CD4-positive, CD25-positive, alpha-beta regulatory T cell (primary cell): Measurements from ENCODE around the gene SIRT1. TPM values are rescaled to one million over a fixed set of nuclear protein-coding genes. Genes with fewer than 3 reads are reported as not detected.

Experiments
- ATAC-seq, 2 donors: fragments of 150-1000 bp; cut with Tn5 transposase; one replicate each; pipeline ENCODE4 v1.10.0; 2021; ENCODE audit warnings: low read depth in 2 of 2, moderate number of reproducible peaks in 2 of 2, moderate library complexity in 1 of 2
- DNase-seq, 3 donors: peaks; one replicate each; pipeline versions ENCODE4 v3.0.0 to v3.0.0-alpha.2; 2012 to 2022; ENCODE audit warnings: mixed read lengths in 1 of 3
- H3K27ac ChIP-seq: one replicate; pipeline ENCODE4 v1.7.0; 2013; ENCODE audit warnings: mild to moderate bottlenecking, low read length; ENCODE audit not compliant: insufficient read depth, poor library complexity, severe bottlenecking
- H3K27me3 ChIP-seq: one replicate; pipeline ENCODE4 v1.7.0; 2013; ENCODE audit warnings: low read length; ENCODE audit not compliant: control insufficient read depth, insufficient read depth
- H3K36me3 ChIP-seq: one replicate; pipeline ENCODE4 v1.7.0; 2013; ENCODE audit warnings: mild to moderate bottlenecking, low read length, moderate library complexity; ENCODE audit not compliant: control insufficient read depth, insufficient read depth
- H3K4me1 ChIP-seq: 2 replicates; pipeline ENCODE4 v1.7.0; 2013; ENCODE audit warnings: mild to moderate bottlenecking, low read length; ENCODE audit not compliant: insufficient read depth, control insufficient read depth, poor library complexity, severe bottlenecking
- H3K4me3 ChIP-seq: one replicate; pipeline ENCODE4 v1.7.0; 2013; ENCODE audit warnings: low read depth, mild to moderate bottlenecking, low read length, moderate library complexity
- H3K9me3 ChIP-seq, 2 experiments: 1 replicate in 1 of 2; 2 replicates in 1 of 2; pipeline ENCODE4 v1.7.0; 2013; ENCODE audit warnings: low read length in 2 of 2, mild to moderate bottlenecking in 1 of 2, moderate library complexity in 1 of 2; ENCODE audit not compliant: control insufficient read depth in 2 of 2
- H3K27ac Mint-ChIP-seq, 3 donors: one replicate each; pipeline ENCODE4 v1.8.0; 2020 to 2022; ENCODE audit warnings: mild to moderate bottlenecking in 3 of 3, mixed read lengths in 3 of 3, moderate library complexity in 2 of 3
- H3K27me3 Mint-ChIP-seq: one replicate; pipeline ENCODE4 v1.8.0; 2022; ENCODE audit warnings: mild to moderate bottlenecking, mixed read lengths
- H3K36me3 Mint-ChIP-seq: one replicate; pipeline ENCODE4 v1.8.0; 2020; ENCODE audit warnings: mixed read lengths
- H3K4me1 Mint-ChIP-seq, 4 donors: one replicate each; pipeline ENCODE4 v1.8.0; 2020 to 2022; ENCODE audit warnings: mixed read lengths in 4 of 4, mild to moderate bottlenecking in 1 of 4
- H3K4me3 Mint-ChIP-seq, 4 donors: one replicate each; pipeline ENCODE4 v1.8.0; 2020 to 2022; ENCODE audit warnings: mild to moderate bottlenecking in 4 of 4, mixed read lengths in 4 of 4, moderate library complexity in 3 of 4
- H3K9me3 Mint-ChIP-seq, 7 donors: one replicate each; pipeline ENCODE4 v1.8.0; 2020 to 2022; ENCODE audit warnings: mixed read lengths in 7 of 7, mild to moderate bottlenecking in 3 of 7, moderate library complexity in 2 of 7
- polyA plus RNA-seq, 4 donors: library from polyadenylated mRNA; unstranded; fragments of 300-500 nt; fragmentation: Illumina TruSeq; gene quantifications; one replicate each; pipeline ENCODE4 v1.2.3, GENCODE V29; 2021
- total RNA-seq: library from RNA; stranded (reverse); gene quantifications from one replicate; pipeline ENCODE4 v1.2.3, GENCODE V29; 2022

Gene SIRT1
- total and polyA plus RNA-seq, 5 donors from 2014 or later, result 13.5 to 59.2 (median 18.8) TPM

DNA sequence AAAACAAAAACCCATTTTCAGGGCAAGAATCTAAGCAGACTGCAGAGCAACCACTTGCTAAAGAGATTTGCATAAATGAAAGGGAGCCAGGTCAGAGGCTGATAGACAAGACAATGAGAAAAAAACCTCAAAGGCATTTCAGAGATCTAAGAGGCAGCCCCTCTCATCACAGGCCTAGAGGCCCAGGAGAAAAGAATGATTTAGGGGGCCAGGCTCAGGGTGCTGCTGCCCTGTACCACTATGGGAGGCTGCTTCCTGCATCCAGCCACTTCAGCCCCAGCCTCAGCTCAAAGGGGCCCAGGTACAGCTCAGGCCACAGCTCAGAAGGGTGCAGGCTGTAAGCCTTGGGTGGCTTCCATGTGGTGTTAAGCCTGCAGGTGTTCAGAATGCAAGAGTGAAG lies 42.7 kb upstream of the SIRT1 start:
- Mint-ChIP-seq H3K4me3 (no peak overlapping the region), H3K36me3 (no peaks in the 10 kb centered on the region), H3K27ac (no peak overlapping the region), H3K9me3 (peaks cover 0 to 10% (median 9%) of the 10 kb centered on the region in 7 donors), H3K27me3 (peaks cover 13% of the 10 kb centered on the region), H3K4me1 (peaks cover 0 to 5% (median under 1%) of the 10 kb centered on the region in 4 donors)
- no peak for DNase-seq
- Histone ChIP-seq H3K9me3 (peaks cover 0 to 5% of the 10 kb centered on the region in 2 experiments), H3K36me3 (no peaks in the 10 kb centered on the region), H3K4me3 (no peak overlapping the region), H3K27me3 (no peaks in the 10 kb centered on the region), H3K4me1 (no peaks in the 10 kb centered on the region), H3K27ac (no peak overlapping the region)
- no peak for ATAC-seq

DNA sequence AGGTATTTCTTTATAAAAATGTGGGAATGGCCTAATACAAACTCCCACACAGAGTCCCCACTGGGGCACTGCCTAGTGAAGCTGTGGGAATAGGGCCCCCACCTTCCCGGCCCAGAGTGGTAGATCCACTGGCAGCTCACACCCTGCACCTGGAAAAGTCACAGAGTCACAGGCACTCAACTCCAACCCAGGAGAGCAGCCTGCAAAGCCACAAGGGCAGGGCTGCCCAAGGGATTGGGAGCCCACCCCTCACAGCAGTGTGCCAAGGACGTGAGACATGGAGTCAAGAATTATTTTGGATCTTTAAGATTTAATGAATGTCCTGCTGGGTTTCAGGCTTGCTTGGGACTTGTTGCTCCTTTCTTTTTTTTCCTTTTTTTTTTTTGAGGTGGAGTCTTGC lies 41.2 kb upstream of the SIRT1 start:
- Mint-ChIP-seq H3K4me1 (peaks cover 0 to 5% (median 2%) of the 10 kb centered on the region in 4 donors), H3K36me3 (no peaks in the 10 kb centered on the region), H3K27me3 (peaks cover 8% of the 10 kb centered on the region), H3K27ac (no peak overlapping the region), H3K4me3 (no peak overlapping the region), H3K9me3 (peaks cover 0 to 10% (median 9%) of the 10 kb centered on the region in 7 donors)
- ATAC-seq, result no peak
- Histone ChIP-seq H3K4me1 (no peaks in the 10 kb centered on the region), H3K9me3 (peaks cover 0 to 5% of the 10 kb centered on the region in 2 experiments), H3K27ac (no peak overlapping the region), H3K27me3 (no peaks in the 10 kb centered on the region), H3K4me3 (no peak overlapping the region), H3K36me3 (no peaks in the 10 kb centered on the region)
- DNase-seq, result no peak

DNA sequence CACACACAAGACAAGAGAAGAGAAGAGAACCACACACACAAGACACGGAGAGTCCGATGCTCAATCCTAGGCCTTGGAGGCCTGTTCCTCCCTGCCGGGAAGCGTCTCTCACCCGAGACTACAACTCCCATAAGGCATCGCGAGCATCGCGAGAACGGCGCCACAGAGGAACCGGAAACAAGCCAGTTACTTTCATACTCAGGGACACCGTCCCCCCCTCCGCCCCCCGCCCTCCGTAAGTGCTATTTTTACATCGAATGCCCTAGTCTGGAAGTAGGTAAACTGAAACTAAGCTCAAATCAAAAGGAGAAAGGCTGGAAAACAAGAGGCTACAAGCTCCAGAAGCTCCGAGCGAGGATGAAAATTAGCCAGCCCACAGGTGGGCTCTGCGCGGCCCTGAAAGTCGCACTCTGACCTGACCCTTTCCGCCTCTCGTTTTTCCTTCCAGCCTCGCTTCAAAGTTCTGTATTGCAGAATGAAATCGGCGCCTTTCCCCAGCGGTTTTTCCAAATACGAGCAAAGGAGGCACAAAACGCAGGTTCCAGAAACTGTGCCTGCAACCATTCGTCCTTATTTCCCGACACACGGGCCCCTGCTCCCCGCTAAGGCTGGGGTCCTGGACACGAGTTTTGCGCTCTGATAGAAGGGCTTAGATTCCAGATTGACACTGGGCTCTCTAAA lies 35.0 kb upstream of the SIRT1 start:
- H3K27ac Mint-ChIP-seq, result peak overlapping the region; percentile 97 to 99 (median 98)
- H3K9me3 Mint-ChIP-seq, result peaks cover 0 to 2% (median 0%) of the 10 kb centered on the region in 7 donors
- H3K27ac ChIP-seq, result peak overlapping the region; percentile 84
- no peaks in the 10 kb centered on the region for H3K9me3 ChIP-seq
- peaks cover 7% of the 10 kb centered on the region for H3K4me1 ChIP-seq
- H3K4me1 Mint-ChIP-seq, result peaks cover 2 to 24% (median 11%) of the 10 kb centered on the region in 4 donors
- peak overlapping the region; percentile 90 to 98 (median 96) for H3K4me3 Mint-ChIP-seq
- no peaks in the 10 kb centered on the region for H3K27me3 Mint-ChIP-seq
- peak; percentile 97 to 98 for ATAC-seq
- peak overlapping the region; percentile 96 for H3K4me3 ChIP-seq
- DNase-seq, result peak; percentile 87 to 96 (median 89)
- no peaks in the 10 kb centered on the region for H3K27me3 ChIP-seq
- H3K36me3 Mint-ChIP-seq, result no peaks in the 10 kb centered on the region
- H3K36me3 ChIP-seq, result no peaks in the 10 kb centered on the region

DNA sequence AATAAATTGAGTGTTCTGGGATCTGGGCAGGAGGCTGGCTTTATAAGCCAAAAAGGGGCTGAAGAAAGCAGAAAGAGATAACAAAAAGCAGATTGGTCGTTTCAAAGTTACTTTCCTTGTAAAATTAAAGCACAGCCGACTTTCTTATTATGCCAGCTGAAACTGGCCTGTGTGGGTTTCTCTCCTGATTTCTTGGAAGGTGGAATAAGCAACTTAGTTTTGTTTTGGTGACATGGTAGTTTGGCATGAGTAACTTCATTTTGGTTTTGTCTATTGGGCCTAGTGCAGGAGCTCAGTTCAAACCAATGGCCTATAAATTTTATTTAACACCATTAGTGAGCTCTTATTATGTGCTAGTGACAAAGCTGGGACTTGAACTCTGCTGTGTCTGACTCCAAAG lies 33.3 kb upstream of the SIRT1 start:
- H3K9me3 ChIP-seq, result no peaks in the 10 kb centered on the region
- Mint-ChIP-seq H3K36me3 (no peaks in the 10 kb centered on the region), H3K9me3 (no peaks in the 10 kb centered on the region), H3K4me3 (peak overlapping the region in 3 of 4 donors; percentile 50 to 98 (median 78)), H3K27me3 (no peaks in the 10 kb centered on the region), H3K27ac (no peak overlapping the region), H3K4me1 (peaks cover 2 to 24% (median 16%) of the 10 kb centered on the region in 4 donors)
- H3K27ac ChIP-seq, result no peak overlapping the region
- H3K4me3 ChIP-seq, result no peak overlapping the region
- DNase-seq (no peak), ATAC-seq (no peak)
- H3K4me1 ChIP-seq, result peaks cover 7% of the 10 kb centered on the region
- no peaks in the 10 kb centered on the region for H3K36me3 ChIP-seq
- no peaks in the 10 kb centered on the region for H3K27me3 ChIP-seq

DNA sequence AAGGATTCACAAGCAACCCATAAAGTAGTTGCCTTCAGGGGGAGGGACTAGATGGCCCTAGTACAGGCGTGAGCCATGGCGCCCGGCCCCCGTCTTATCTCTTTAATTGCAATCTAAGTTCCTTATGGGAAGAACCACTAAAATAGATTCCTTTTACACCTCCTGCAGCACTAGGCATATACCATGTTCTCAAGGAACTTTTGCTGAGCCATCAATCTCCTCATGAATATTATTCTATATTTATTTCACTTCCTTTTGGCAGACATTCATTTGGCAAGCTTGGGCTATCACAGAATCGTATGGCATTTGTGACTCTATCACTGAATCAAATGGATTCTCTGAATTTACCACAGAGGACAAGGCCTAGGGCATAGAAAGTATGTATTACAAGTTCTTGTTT lies 31.7 kb upstream of the SIRT1 start:
- H3K36me3 Mint-ChIP-seq, result no peaks in the 10 kb centered on the region
- ATAC-seq (no peak), DNase-seq (no peak)
- peaks cover 2 to 20% (median 14%) of the 10 kb centered on the region in 4 donors for H3K4me1 Mint-ChIP-seq
- no peak overlapping the region for H3K27ac ChIP-seq
- no peaks in the 10 kb centered on the region for H3K9me3 Mint-ChIP-seq
- H3K36me3 ChIP-seq, result no peaks in the 10 kb centered on the region
- H3K4me3 ChIP-seq, result no peak overlapping the region
- no peak overlapping the region for H3K4me3 Mint-ChIP-seq
- H3K27me3 Mint-ChIP-seq, result no peaks in the 10 kb centered on the region
- no peaks in the 10 kb centered on the region for H3K27me3 ChIP-seq
- no peak overlapping the region for H3K27ac Mint-ChIP-seq
- H3K4me1 ChIP-seq, result peaks cover 7% of the 10 kb centered on the region
- H3K9me3 ChIP-seq, result no peaks in the 10 kb centered on the region

DNA sequence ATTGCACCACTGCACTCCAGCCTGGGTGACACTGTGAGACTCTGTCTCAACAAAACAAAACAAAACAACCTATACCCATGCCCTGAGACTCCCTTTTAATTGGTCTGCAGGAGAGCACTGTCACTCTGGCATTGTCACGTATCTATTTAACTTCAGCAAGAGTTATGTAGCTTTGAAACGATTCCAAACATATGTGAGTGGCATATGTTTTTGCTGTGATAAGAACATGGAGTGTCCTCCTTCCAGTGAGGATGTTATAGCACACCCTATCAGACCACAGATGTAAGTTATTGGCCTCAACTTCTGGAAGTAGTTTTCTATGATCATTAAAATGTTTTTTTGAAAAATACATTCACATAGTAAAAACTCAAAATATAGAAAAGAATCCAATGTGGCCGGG lies 30.9 kb upstream of the SIRT1 start:
- no peaks in the 10 kb centered on the region for H3K9me3 Mint-ChIP-seq
- no peaks in the 10 kb centered on the region for H3K36me3 Mint-ChIP-seq
- H3K4me3 ChIP-seq, result no peak overlapping the region
- peaks cover 7% of the 10 kb centered on the region for H3K4me1 ChIP-seq
- no peak for ATAC-seq
- DNase-seq, result no peak
- no peaks in the 10 kb centered on the region for H3K27me3 Mint-ChIP-seq
- H3K27ac Mint-ChIP-seq, result no peak overlapping the region
- no peaks in the 10 kb centered on the region for H3K9me3 ChIP-seq
- H3K36me3 ChIP-seq, result no peaks in the 10 kb centered on the region
- no peak overlapping the region for H3K4me3 Mint-ChIP-seq
- H3K4me1 Mint-ChIP-seq, result peaks cover 2 to 19% (median 14%) of the 10 kb centered on the region in 4 donors
- no peak overlapping the region for H3K27ac ChIP-seq
- H3K27me3 ChIP-seq, result no peaks in the 10 kb centered on the region

DNA sequence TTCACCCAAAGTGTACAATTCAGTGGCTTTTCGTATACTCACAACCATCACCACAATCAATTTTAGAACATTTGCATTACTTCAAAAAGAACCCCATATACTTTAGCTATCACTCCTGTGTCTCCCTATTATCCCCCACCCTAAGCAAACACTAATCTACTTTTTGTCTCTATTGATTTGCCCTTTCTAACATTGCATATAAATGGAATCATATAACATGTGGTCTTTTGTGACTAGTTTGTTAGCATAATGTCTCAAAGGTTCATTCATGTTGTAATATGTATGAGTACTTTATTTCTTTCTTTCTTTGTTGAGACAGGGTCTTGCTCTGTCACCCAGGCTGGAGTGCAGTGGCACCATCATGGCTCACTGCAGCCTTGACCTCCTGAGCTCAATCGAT lies 25.5 kb upstream of the SIRT1 start:
- H3K27ac Mint-ChIP-seq, result no peak overlapping the region
- peaks cover 6% of the 10 kb centered on the region for H3K27me3 Mint-ChIP-seq
- Histone ChIP-seq H3K4me1 (no peaks in the 10 kb centered on the region), H3K27ac (no peak overlapping the region), H3K36me3 (no peaks in the 10 kb centered on the region), H3K9me3 (no peaks in the 10 kb centered on the region), H3K4me3 (no peak overlapping the region), H3K27me3 (no peaks in the 10 kb centered on the region)
- no peak for DNase-seq
- H3K4me3 Mint-ChIP-seq, result no peak overlapping the region
- no peak for ATAC-seq
- H3K36me3 Mint-ChIP-seq, result no peaks in the 10 kb centered on the region
- H3K4me1 Mint-ChIP-seq, result peaks cover 0 to 12% (median 2%) of the 10 kb centered on the region in 4 donors
- H3K9me3 Mint-ChIP-seq, result no peaks in the 10 kb centered on the region
